Choroid plexus epithelial cell (primary cell): ENCODE data around the gene RIT2.

Experiments used
- DNase-seq: peaks from one replicate; pipeline ENCODE4 v3.0.0-alpha.2; 2010; ENCODE audit warnings: low read depth
- H3K4me3 ChIP-seq: 2 replicates; pipeline ENCODE4 v1.5.1; 2011; ENCODE audit warnings: low read depth, mild to moderate bottlenecking, control low read depth, low read length, moderate library complexity
- CTCF ChIP-seq: conservative IDR thresholded peaks from 2 replicates; pipeline ENCODE4 v1.5.1; 2011; ENCODE audit warnings: low read depth, mild to moderate bottlenecking, control low read depth, inconsistent platforms, low read length, moderate library complexity

The RIT2 gene

GRCh38 chr18:43115076-43115921 is at the start of gene RIT2:
Gene RIT2 (minus strand): TSS chr18:43115685.
- TF ChIP-seq CTCF, result no peak
- DNase-seq, result no peak
- no peak within 1 kb of the TSS for H3K4me3 ChIP-seq

GRCh38 chr18:43161528-43161927 is 46.0 kb upstream of the RIT2 start:
- TF ChIP-seq CTCF, result no peak
- DNase-seq, result peak; percentile 78
- no peak overlapping the region for H3K4me3 ChIP-seq

- no peak for TF ChIP-seq CTCF
- no peak overlapping the region for H3K4me3 ChIP-seq
- DNase-seq, result peak; percentile 70
Measured at GRCh38 chr18:43160509-43160908, 45.0 kb upstream of the RIT2 start.

GRCh38 chr18:43159926-43160325 is 44.4 kb upstream of the RIT2 start:
- DNase-seq, result no peak
- H3K4me3 ChIP-seq, result no peak overlapping the region
- TF ChIP-seq CTCF, result no peak

- no peak for TF ChIP-seq CTCF
- DNase-seq, result peak; percentile 82
- no peak overlapping the region for H3K4me3 ChIP-seq
Measured at GRCh38 chr18:43159086-43159770, 43.7 kb upstream of the RIT2 start.

- DNase-seq, result no peak
- no peak for TF ChIP-seq CTCF
- no peak overlapping the region for H3K4me3 ChIP-seq
Measured at GRCh38 chr18:43158381-43158780, 42.9 kb upstream of the RIT2 start.
